ENCODE measurements around the gene PKN1. TPM values are rescaled to one million over a fixed set of nuclear protein-coding genes. Genes with fewer than 3 reads are reported as not detected.

PKN1 gene
- total and polyA plus RNA-seq, 2 of the 13 experiments (the other 11 are each of a cell fraction or from before 2014, with no cell fraction given): 45.7 to 54.5 TPM

DNA sequence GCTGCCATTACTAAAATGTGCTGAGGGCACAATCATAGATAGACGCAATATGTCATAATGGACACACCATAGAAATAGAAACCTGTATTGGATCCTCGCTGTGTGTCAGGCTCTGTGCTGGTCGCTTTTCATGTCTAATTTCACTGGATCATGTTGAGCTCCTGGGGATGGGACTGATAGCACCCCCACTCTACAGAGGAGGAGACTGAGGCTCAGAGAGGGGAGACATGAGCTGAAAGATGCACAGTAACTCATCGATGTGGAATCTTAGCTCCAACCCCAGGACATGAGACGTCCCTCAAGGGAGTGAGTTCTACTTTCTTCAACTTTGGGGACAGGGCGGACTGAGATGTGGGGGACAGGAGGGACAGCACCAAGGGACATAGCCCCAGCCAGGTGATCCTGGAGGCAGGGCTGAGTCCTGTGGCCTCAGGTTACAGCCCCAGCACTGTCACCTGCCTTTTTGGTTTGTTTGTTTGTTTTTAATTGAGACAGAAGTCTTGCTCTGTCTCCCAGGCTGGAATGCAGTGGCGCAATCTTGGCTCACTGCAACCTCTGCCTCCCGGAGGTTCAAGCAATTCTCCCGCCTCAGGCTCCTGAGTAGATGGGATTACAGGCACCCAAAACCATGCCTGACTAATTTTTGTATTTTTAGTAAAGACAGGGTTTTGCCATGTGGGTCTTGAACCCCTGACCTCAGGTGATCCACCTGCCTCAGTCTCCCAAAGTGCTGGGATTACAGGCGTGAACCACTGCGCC, 69.4 kb downstream of the PKN1 start (continued):
- TF ChIP-seq, protein P1, sequence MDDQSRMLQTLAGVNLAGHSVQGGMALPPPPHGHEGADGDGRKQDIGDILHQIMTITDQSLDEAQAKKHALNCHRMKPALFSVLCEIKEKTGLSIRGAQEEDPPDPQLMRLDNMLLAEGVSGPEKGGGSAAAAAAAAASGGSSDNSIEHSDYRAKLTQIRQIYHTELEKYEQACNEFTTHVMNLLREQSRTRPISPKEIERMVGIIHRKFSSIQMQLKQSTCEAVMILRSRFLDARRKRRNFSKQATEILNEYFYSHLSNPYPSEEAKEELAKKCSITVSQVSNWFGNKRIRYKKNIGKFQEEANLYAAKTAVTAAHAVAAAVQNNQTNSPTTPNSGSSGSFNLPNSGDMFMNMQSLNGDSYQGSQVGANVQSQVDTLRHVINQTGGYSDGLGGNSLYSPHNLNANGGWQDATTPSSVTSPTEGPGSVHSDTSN (CRISPR knock-in tag; IDR thresholded peaks at IDR 0.05; ENCODE audit: borderline replicate concordance): no peak
- no peak for TF ChIP-seq ZNF720 (CRISPR knock-in tag; IDR thresholded peaks at IDR 0.05)
- TF ChIP-seq, protein P2, sequence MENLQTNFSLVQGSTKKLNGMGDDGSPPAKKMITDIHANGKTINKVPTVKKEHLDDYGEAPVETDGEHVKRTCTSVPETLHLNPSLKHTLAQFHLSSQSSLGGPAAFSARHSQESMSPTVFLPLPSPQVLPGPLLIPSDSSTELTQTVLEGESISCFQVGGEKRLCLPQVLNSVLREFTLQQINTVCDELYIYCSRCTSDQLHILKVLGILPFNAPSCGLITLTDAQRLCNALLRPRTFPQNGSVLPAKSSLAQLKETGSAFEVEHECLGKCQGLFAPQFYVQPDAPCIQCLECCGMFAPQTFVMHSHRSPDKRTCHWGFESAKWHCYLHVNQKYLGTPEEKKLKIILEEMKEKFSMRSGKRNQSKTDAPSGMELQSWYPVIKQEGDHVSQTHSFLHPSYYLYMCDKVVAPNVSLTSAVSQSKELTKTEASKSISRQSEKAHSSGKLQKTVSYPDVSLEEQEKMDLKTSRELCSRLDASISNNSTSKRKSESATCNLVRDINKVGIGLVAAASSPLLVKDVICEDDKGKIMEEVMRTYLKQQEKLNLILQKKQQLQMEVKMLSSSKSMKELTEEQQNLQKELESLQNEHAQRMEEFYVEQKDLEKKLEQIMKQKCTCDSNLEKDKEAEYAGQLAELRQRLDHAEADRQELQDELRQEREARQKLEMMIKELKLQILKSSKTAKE (CRISPR knock-in tag; IDR thresholded peaks at IDR 0.05; ENCODE audit: borderline replicate concordance): no peak
- TF ChIP-seq, protein P3, sequence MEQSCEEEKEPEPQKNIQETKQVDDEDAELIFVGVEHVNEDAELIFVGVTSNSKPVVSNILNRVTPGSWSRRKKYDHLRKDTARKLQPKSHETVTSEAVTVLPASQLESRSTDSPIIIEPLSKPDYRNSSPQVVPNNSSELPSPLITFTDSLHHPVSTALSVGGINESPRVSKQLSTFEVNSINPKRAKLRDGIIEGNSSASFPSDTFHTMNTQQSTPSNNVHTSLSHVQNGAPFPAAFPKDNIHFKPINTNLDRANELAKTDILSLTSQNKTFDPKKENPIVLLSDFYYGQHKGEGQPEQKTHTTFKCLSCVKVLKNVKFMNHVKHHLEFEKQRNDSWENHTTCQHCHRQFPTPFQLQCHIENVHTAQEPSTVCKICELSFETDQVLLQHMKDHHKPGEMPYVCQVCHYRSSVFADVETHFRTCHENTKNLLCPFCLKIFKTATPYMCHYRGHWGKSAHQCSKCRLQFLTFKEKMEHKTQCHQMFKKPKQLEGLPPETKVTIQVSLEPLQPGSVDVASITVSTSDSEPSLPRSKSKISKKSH (CRISPR knock-in tag; IDR thresholded peaks at IDR 0.05; ENCODE audit: borderline replicate concordance): no peak
- no peak for TF ChIP-seq ZNF549 (CRISPR knock-in tag; IDR thresholded peaks at IDR 0.05)
- no peak for TF ChIP-seq JARID2 (CRISPR knock-in tag; IDR thresholded peaks at IDR 0.05; ENCODE audit: insufficient replicate concordance)
- peak; percentile 58; the same call in 1 of the 2 replicates for TF ChIP-seq TBX2 (CRISPR knock-in tag; IDR thresholded peaks at IDR 0.05; ENCODE audit: borderline replicate concordance)
- TF ChIP-seq, protein P4, sequence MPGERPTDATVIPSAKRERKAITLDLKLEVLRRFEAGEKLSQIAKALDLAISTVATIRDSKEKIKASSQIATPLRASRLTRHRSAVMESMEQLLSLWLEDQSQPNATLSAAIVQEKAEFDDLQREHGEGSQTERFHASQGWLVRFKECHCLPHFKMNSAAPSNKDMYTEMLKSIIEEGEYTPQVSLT (CRISPR knock-in tag; IDR thresholded peaks at IDR 0.05; ENCODE audit: borderline replicate concordance, low read depth): no peak
- TF ChIP-seq ISL2 (CRISPR knock-in tag; IDR thresholded peaks at IDR 0.05): no peak
- no peak for TF ChIP-seq ZNF333 (CRISPR knock-in tag; IDR thresholded peaks at IDR 0.05; ENCODE audit: borderline replicate concordance)
- TF ChIP-seq SNAPC2 (CRISPR knock-in tag; IDR thresholded peaks at IDR 0.05): no peak
- no peak for TF ChIP-seq TOPORS (CRISPR knock-in tag; IDR thresholded peaks at IDR 0.05)
- TF ChIP-seq, protein P5, sequence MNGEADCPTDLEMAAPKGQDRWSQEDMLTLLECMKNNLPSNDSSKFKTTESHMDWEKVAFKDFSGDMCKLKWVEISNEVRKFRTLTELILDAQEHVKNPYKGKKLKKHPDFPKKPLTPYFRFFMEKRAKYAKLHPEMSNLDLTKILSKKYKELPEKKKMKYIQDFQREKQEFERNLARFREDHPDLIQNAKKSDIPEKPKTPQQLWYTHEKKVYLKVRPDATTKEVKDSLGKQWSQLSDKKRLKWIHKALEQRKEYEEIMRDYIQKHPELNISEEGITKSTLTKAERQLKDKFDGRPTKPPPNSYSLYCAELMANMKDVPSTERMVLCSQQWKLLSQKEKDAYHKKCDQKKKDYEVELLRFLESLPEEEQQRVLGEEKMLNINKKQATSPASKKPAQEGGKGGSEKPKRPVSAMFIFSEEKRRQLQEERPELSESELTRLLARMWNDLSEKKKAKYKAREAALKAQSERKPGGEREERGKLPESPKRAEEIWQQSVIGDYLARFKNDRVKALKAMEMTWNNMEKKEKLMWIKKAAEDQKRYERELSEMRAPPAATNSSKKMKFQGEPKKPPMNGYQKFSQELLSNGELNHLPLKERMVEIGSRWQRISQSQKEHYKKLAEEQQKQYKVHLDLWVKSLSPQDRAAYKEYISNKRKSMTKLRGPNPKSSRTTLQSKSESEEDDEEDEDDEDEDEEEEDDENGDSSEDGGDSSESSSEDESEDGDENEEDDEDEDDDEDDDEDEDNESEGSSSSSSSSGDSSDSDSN (CRISPR knock-in tag; IDR thresholded peaks at IDR 0.05): no peak
- TF ChIP-seq, protein P6, sequence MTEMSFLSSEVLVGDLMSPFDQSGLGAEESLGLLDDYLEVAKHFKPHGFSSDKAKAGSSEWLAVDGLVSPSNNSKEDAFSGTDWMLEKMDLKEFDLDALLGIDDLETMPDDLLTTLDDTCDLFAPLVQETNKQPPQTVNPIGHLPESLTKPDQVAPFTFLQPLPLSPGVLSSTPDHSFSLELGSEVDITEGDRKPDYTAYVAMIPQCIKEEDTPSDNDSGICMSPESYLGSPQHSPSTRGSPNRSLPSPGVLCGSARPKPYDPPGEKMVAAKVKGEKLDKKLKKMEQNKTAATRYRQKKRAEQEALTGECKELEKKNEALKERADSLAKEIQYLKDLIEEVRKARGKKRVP (CRISPR knock-in tag; IDR thresholded peaks at IDR 0.05): peak in 1 of 2 experiments; percentile 69; a peak in 2 of 4 replicates
- TF ChIP-seq ZNF564 (CRISPR knock-in tag; IDR thresholded peaks at IDR 0.05): no peak
- no peak for TF ChIP-seq REPIN1 (CRISPR knock-in tag; IDR thresholded peaks at IDR 0.05; ENCODE audit: borderline replicate concordance, low read depth)
- TF ChIP-seq ZNF850 (CRISPR knock-in tag; conservative IDR thresholded peaks at IDR 0.05): no peak
- TF ChIP-seq ZNF552 (CRISPR knock-in tag; IDR thresholded peaks at IDR 0.05; ENCODE audit: borderline replicate concordance): no peak
- TF ChIP-seq ATF1 (CRISPR knock-in tag; IDR thresholded peaks at IDR 0.05): no peak
- no peak for TF ChIP-seq ZNF709 (CRISPR knock-in tag; IDR thresholded peaks at IDR 0.05)
- TF ChIP-seq NFE2L2 (IDR thresholded peaks at IDR 0.05; ENCODE audit: low read length): no peak

All from HepG2 (cell line).